Uterus (tissue), 4 donors: ENCODE results near the gene LHFPL6. TPM values are rescaled to one million over a fixed set of nuclear protein-coding genes. Genes with fewer than 3 reads are reported as not detected.

Experiments used
- DNase-seq, 2 donors: peaks; one replicate each; pipeline ENCODE4 v3.0.0-alpha.2; 2019 to 2020
- H3K27ac ChIP-seq, 2 donors: fragments of 200-600 bp; sonication (generic); 1 replicate in 1 of 2; 2 replicates in 1 of 2; pipeline ENCODE4 v1.5.1; 2016 to 2018
- H3K27me3 ChIP-seq, 2 donors: fragments of 200-600 bp; sonication (generic); one replicate each; pipeline ENCODE4 v1.5.1; 2018 to 2019; ENCODE audit warnings: control low read depth in 1 of 2
- H3K36me3 ChIP-seq, 2 donors: fragments of 200-600 bp; sonication (generic); one replicate each; pipeline ENCODE4 v1.5.1; 2019; ENCODE audit warnings: control low read depth in 1 of 2
- H3K4me1 ChIP-seq, 2 donors: fragments of 200-600 bp; sonication (generic); one replicate each; pipeline ENCODE4 v1.5.1; 2018 to 2019; ENCODE audit warnings: control low read depth in 1 of 2
- H3K4me3 ChIP-seq, 2 donors: fragments of 200-600 bp; sonication (generic); 1 replicate in 1 of 2; 2 replicates in 1 of 2; pipeline ENCODE4 v1.5.1; 2018 to 2019; ENCODE audit warnings: mild to moderate bottlenecking in 1 of 2
- H3K9me3 ChIP-seq, 2 donors: fragments of 200-600 bp; sonication (generic); one replicate each; pipeline ENCODE4 v1.5.1; 2019; ENCODE audit warnings: control low read depth in 1 of 2
- CTCF ChIP-seq, 4 experiments: fragments of 200-600 bp in 2 of 4; fragments of 450-650 bp in 2 of 4; sonication (generic) in 2 of 4; IDR thresholded peaks; one replicate each; pipeline ENCODE4 v1.5.1; 2016 to 2019; ENCODE audit warnings: antibody characterized with exemption in 4 of 4, mild to moderate bottlenecking in 2 of 4, moderate library complexity in 1 of 4
- POLR2A ChIP-seq, 2 donors: fragments of 450-650 bp; IDR thresholded peaks; one replicate each; pipeline ENCODE4 v1.6.1; 2016; ENCODE audit warnings: antibody characterized with exemption in 2 of 2, mild to moderate bottlenecking in 1 of 2, moderate library complexity in 1 of 2
- intact Hi-C: fragments of 100-400 bp; cut with DNase I; formaldehyde crosslinking; loops from one replicate; pipeline ENCODE4 v1.15.1; 2023; ENCODE audit warnings: low total_unique reads
- total RNA-seq, 4 donors: library from RNA; depleted of rRNA in 3 of 4; stranded (reverse); fragments of >200 nt in 3 of 4; gene quantifications; one replicate each; pipeline versions ENCODE4 v1.1.0 to v1.2.4, GENCODE V29; 2014 to 2023
- donor health status: DM: yes; HTN: yes; CAD: no.

LHFPL6 gene
- total RNA-seq, 4 donors from 2014 or later: 37.9 to 105 (median 86.8) TPM

- H3K4me3 ChIP-seq: no peak overlapping the region
- intact Hi-C loops: no loop called here
Measured at GRCh38 chr13:39501702-39502324, 101.2 kb downstream of the LHFPL6 start.

DNA sequence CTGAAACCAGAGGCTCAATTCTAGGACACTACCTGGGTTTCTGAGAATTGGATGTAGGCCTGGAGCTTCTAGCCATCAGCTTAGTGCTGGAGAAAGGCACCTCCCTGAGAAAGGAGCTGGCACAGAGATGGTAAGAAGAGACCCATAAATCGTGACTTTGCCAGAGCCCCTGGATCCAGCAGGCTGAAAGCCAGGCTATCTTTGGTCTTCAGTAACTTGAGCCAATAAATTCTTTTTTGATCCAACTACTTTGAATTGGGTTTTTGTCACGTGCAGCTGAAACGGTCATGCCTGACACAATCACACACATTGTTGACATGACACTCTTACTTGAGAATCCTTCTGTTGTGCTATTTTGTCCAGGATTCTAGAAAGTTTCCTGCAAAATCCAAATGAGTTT is 103.4 kb downstream of the LHFPL6 start:
- no peak overlapping the region for H3K4me3 ChIP-seq
- H3K27me3 ChIP-seq: no peaks in the 10 kb centered on the region
- no peaks in the 10 kb centered on the region for H3K4me1 ChIP-seq
- TF ChIP-seq CTCF (IDR thresholded peaks at IDR 0.05) (no peak), POLR2A (IDR thresholded peaks at IDR 0.05) (no peak)
- intact Hi-C loops: no loop called here
- H3K27ac ChIP-seq: no peak overlapping the region
- DNase-seq: no peak
- H3K9me3 ChIP-seq: no peaks in the 10 kb centered on the region
- no peaks in the 10 kb centered on the region for H3K36me3 ChIP-seq

More at GRCh38 chr13:39501702-39502324, 101.2 kb downstream of the LHFPL6 start:
- H3K9me3 ChIP-seq: no peaks in the 10 kb centered on the region
- H3K4me1 ChIP-seq: no peaks in the 10 kb centered on the region
- H3K27ac ChIP-seq: no peak overlapping the region
- TF ChIP-seq POLR2A (IDR thresholded peaks at IDR 0.05) (no peak), CTCF (IDR thresholded peaks at IDR 0.05) (no peak)
- H3K27me3 ChIP-seq: no peaks in the 10 kb centered on the region
- DNase-seq: no peak
- no peaks in the 10 kb centered on the region for H3K36me3 ChIP-seq

GRCh38 chr13:39498471-39499114 is 104.4 kb downstream of the LHFPL6 start:
- TF ChIP-seq CTCF (IDR thresholded peaks at IDR 0.05) (no peak), POLR2A (IDR thresholded peaks at IDR 0.05) (no peak)
- no peak overlapping the region for H3K4me3 ChIP-seq
- H3K4me1 ChIP-seq: no peaks in the 10 kb centered on the region
- no peak overlapping the region for H3K27ac ChIP-seq
- H3K9me3 ChIP-seq: no peaks in the 10 kb centered on the region
- DNase-seq: no peak
- no peaks in the 10 kb centered on the region for H3K27me3 ChIP-seq
- intact Hi-C loops: no loop called here
- H3K36me3 ChIP-seq: no peaks in the 10 kb centered on the region

GRCh38 chr13:39496506-39496905 is 106.5 kb downstream of the LHFPL6 start:
- H3K4me3 ChIP-seq: no peak overlapping the region
- intact Hi-C loops: no loop called here
- H3K36me3 ChIP-seq: no peaks in the 10 kb centered on the region
- no peak overlapping the region for H3K27ac ChIP-seq
- TF ChIP-seq POLR2A (IDR thresholded peaks at IDR 0.05) (no peak), CTCF (IDR thresholded peaks at IDR 0.05) (no peak)
- no peak for DNase-seq
- no peaks in the 10 kb centered on the region for H3K9me3 ChIP-seq
- H3K27me3 ChIP-seq: no peaks in the 10 kb centered on the region
- H3K4me1 ChIP-seq: no peaks in the 10 kb centered on the region

GRCh38 chr13:39494633-39495032 is 108.4 kb downstream of the LHFPL6 start:
- Histone ChIP-seq H3K27me3 (no peaks in the 10 kb centered on the region), H3K9me3 (no peaks in the 10 kb centered on the region), H3K4me3 (no peak overlapping the region), H3K36me3 (no peaks in the 10 kb centered on the region), H3K4me1 (no peaks in the 10 kb centered on the region), H3K27ac (no peak overlapping the region)
- TF ChIP-seq POLR2A (IDR thresholded peaks at IDR 0.05) (no peak), CTCF (IDR thresholded peaks at IDR 0.05) (no peak)
- no peak for DNase-seq
- intact Hi-C loops: no loop called here
